ENCODE measurements around the gene PHLPP1.

PHLPP1 gene

DNA sequence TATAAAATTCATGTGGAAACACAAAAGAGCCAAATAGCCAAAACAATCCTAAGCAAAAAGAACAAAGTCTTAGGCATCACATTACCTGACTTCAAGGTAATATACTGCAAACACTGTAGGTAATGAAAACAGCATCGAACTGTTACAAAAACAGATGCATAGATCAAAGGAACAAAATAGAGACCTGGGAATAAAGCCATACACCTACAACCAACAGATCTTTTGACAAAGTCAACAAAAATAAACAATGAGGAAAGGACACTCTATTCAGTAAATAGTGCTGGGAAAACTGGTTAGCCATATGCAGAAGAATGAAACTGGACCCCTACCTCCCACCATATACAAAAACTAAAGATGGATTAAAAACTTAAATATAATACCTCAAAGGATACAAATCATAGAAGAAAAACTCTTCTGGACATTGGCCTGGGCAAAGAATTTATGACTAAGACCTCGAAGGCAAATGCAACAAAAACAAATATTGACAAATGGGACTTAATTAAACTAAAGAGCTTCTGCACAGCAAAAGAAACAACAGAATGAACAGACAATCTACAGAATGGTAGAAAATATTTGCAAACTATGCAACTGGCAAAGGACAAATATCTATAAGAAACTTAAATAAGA, 218.0 kb downstream of the PHLPP1 start:
- DNase-seq (ENCODE audit: low read depth in 1 of 2, low spot score in 1 of 2) = no peak

DNA sequence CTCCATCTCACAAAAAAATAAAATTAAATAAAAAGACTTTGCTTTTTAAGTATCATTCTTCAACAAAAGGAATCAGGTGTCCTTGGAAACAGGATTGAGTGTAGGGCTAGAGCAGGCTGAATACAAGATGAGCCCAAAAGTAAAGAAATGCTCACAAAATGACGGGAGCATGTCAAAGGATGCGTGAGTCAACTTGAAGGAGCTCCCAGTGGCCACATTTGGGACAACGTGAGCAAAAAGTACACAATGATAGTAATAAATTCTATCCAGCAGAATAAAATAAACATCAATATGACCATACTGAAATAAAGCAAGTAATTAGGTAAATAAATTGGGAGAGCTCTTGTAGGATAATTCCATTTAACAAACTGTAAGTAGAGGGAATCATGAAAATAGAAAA, 220.7 kb downstream of the PHLPP1 start:
- no peak for DNase-seq (ENCODE audit: low read depth in 1 of 2, low spot score in 1 of 2)

DNA sequence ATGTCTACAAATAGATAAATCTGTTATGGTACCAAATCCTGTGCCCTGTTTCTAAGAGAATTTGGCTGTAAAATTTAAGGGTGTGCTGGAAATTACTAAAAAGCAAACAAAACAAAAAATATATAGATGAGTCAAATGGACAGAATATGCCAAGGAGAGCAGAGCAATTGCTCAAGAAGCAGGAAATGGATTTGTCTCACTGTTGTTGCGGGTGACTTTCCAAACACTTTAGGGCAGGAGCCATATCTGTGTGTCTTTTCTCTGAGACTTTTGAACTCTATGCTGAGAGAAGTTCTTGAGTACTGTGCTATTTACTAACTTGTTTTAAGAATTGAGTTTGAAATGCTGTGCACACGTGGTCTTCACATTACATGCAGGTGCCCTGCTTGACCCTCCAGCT, 221.7 kb downstream of the PHLPP1 start:
- no peak for DNase-seq (ENCODE audit: low read depth in 1 of 2, low spot score in 1 of 2)

DNA sequence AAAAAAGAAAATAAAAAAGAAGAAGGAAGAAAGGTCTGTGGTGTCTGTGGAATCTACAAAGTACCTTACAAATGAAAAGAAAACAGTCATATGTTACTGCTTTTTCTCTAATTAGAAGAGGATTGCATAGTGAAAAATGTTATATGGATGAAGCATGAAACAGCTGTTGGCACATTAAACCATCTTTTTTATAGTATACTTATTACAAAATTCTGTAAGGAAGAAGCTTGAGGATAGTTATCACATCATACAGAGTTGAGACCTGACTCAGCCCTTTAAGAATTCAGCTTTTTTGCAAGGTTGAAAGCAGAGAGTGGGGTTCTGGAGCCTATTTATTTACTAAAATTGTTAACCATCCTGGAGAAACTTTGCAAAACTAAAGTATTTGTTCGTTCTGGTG, 222.7 kb downstream of the PHLPP1 start:
- DNase-seq (ENCODE audit: low read depth in 1 of 2, low spot score in 1 of 2) = no peak

DNA sequence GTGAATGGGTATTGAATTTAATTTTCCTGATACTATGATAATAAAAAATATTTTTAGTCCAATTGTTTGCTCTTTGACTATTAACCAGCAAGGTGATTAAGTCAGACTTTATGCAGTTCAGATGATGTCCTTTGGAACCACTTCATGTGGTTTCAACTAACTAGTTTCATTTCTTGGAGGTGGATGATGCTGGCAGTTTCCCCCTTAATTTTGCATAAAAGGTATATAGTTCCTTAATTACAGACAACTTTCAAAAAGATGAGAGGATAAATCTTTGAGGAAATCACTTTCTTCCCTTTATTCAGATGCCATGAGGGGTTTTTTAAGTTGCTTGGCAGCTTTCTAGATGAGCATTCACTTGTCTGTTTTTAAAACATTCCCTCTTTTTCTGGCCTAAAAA, 223.1 kb downstream of the PHLPP1 start:
- no peak for DNase-seq (ENCODE audit: low read depth in 1 of 2, low spot score in 1 of 2)

DNA sequence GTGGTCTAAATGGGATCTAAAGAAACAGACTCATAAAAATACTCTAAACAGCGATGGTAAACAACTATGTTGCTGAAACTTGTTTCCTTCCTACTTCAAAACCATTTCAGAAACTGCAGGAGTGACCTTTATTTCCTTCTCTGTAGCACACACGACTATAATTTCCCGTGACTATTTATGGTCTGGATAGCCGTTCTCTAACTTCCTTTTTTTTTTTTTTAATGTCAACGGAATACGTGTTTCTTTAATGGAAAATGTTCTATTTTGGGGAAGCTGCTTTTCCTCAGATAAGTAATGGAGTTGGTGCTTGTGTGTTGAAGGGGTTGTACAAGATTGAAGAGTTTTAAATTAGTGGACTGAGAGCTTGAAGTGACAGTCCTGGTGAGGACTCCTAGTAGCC, 224.1 kb downstream of the PHLPP1 start:
- DNase-seq (ENCODE audit: low read depth in 1 of 2, low spot score in 1 of 2) = no peak

DNA sequence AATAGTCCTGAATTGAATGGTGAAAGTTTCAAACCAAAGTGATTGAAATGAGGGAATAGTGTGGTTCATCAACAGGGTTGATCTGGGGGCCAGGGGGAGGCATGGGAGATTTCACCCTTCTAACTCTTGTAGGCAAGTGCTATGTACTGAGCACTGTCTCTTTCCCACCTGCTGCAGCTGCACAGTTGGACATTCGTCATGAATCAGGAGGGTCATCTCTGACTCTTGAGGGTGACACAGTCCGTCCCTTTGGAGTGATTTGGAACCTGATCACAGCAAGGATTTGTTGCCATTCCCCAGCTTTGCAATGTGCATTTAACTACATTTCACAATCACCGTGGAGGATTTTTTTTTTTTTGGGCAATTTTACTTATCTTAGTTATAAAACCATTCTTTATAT, 224.6 kb downstream of the PHLPP1 start:
- DNase-seq (ENCODE audit: low read depth in 1 of 2, low spot score in 1 of 2) = no peak

DNA sequence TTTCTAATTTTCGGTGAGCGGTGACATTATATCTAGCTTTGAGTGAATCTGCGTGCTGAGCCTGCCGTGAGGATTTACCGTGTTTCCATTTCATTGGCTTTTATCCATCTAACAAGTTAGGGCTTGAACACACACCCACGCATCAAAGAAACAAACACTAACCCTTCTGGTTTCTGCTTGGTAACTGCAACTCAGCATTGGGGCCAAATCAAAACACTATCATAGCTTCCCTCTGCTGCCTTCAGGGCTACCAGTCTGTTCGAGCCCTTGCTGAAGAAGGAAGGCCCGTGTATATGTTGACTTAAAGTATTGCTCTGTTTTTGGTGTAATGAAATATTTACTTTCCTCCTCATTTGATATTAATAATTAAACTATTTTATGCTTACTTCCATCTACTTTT, 227.2 kb downstream of the PHLPP1 start:
- no peak for DNase-seq (ENCODE audit: low read depth in 1 of 2, low spot score in 1 of 2)

DNA sequence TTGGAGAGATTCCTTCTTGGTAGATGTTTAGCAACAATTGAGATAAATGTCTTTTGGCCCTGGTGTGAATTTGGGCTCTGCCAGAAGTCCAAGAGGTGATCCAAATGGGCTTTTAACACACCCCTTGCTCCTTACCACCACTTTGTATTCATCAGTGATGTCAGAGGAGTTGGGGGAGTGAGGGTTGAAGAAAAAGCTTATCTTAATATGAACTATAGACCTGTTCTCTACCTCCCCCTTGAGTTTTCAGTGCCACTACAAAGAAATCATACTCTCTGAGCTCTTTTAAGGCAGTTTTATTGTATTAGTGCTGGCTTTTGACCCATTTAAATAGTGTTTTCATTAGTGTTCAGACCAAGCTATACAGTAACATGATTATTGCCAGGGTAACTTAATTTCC, 229.1 kb downstream of the PHLPP1 start:
- DNase-seq (ENCODE audit: low read depth in 1 of 2, low spot score in 1 of 2) = no peak

DNA sequence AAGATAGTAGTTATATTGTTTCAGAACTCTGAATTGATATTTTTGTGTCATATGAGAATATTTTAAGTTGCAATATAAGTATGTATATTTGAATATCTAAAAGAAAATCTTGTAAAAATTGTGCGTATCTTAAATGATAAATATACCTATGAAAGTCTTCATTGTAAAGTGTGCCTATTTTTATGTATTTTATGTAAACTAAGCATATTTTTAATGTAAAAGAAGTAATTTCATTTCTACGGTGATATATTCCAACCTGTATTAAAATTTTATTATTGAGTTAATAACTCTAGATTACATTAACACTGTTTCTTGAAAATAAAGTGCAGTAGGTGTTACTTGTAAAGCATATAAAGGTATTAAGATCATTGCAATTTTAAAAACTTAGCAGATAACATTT, 233.4 kb downstream of the PHLPP1 start:
- no peak for DNase-seq (ENCODE audit: low read depth in 1 of 2, low spot score in 1 of 2)

DNA sequence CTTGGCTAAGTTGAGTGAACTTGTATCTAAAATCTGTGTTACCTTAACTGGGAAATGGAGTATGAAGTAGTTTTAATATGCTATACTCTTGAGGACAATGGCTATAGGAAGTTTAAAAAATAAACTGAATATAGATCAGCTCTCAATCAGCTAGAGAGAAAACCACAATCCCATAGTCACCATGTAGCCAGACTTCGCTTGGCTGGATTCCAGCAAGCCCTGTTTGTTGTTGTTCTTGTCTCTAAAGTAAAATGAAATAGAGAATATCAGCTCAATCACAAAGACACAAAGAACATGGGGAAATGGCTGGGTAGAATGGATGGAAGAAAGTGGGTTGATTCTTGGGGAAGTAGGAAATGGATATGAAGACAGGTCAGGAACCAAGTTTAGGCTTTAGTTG, 234.9 kb downstream of the PHLPP1 start:
- DNase-seq (ENCODE audit: low read depth in 1 of 2, low spot score in 1 of 2) = no peak

DNA sequence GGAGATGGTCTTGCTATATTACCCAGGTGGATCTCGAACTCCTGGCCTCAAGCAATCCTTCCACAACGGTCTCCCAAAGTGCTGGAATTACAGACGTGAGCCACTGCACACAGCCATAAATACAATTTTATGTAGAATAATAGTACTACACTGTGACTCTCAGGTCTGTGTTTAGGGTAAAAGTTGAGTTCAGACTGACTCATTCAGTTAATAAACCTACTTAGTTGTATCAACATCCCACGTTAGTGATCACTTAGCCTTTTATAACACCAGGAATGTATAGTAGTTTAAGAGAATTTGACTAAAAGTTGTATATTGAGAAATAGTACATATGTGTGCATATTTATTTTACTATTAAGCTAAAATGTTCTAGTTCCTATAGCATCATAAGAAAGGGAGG, 237.5 kb downstream of the PHLPP1 start:
- DNase-seq (ENCODE audit: low read depth in 1 of 2, low spot score in 1 of 2) = no peak

DNA sequence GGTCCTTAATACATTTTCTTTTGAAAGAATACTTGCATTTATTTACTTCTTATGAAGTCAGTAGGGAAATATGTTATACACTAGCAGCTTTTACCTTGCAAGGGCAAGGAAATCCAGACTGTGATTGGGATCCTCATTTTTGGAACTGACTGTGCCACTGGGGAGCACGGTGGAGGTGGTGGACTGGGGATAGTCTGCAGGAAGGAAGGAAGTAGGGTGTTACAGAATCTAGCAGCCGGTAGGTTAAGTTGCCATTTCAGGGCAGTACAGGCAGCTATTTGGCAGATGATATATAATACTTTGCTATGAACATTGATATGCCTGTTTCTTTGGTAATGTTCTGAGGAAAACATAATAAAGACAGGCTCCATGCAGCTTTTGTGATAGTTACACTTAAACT, 238.3 kb downstream of the PHLPP1 start:
- DNase-seq (ENCODE audit: low read depth in 1 of 2, low spot score in 1 of 2) = no peak

DNA sequence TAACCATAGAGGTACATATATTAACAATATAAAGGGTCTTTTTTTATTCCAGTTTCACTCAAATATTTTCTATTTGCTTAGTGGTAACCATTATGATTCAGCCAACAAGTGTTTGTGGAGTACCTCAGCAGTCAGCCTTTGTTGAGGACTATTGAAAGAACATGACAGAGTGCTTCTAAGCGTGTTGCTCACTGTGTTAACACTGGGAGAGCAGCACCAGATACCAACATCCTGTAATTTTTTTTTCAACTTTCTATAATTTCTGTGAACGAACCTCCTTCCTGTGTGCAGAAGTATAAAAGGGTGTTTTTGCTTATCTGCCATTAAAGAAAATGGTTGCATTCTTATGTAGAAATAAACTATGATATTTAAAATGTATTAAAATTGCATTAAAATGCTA, 239.0 kb downstream of the PHLPP1 start:
- no peak for DNase-seq (ENCODE audit: low read depth in 1 of 2, low spot score in 1 of 2)

DNA sequence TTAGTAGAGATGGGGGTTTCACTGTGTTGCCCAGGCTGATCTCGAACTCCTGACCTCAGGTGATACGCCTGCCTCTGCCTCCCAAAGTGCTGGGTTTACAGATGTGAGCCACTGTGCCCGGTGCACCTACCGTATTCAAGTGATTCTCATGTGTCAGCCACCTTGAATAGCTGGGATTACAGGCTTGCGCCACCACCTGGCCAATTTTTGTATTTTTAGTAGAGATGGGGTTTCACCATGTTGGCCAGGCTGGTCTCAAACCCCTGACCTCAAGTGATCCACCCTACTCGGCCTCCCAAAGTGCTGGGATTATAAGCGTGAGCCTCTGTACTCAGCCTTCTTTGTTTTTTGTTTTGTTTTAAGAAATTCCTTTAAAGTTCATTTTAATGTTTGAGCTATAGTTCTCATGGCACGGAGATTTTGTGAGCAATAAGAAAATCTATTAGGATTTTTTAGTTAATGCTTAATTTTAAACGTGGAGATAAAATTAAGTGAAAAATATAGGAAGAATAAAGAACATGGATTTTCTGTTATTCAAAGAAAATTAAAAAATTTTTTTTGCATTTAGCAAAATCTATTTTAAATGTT, 242.6 kb downstream of the PHLPP1 start:
- peak; percentile 7 to 12 for DNase-seq (ENCODE audit: low read depth in 1 of 2, low spot score in 1 of 2)

DNA sequence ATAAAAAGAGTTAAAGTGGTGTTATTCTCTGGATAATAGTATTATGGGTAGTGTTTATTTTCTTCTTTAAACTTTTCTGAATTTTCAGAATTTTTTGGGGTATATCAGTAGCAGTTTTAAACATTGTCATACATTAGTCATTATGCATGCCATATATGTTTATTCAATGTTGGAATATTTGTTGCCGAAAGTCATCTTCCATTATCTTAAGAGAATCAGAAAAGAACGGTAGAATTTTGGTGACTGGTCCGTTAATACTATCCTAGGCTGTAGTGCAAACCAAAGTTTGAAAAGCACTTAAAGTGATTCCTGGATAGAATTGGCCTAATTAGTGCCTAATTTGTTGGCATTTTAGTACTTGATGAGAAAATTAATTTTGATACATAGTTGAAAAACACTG, 244.1 kb downstream of the PHLPP1 start:
- DNase-seq (ENCODE audit: low read depth in 1 of 2, low spot score in 1 of 2) = no peak

DNA sequence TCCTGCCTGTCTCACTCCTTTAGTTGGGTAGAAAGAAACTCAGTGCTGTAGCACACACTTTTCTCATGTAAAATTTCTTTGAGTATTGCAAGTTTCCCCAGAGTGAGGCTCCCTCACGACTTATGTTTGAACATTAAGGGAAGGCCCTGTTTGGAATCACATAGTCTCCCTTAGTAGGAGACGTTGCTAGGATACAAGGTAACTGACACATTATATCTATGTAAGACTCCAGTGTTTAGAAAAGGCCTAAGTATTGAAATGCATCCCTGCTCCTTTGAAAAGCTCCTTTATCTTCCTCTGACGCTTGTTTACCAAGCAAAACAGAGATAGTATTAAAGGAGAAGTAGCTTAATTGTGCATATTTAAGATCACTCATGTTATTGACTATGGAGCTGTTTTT, 248.2 kb downstream of the PHLPP1 start:
- DNase-seq (ENCODE audit: low read depth in 1 of 2, low spot score in 1 of 2) = no peak

DNA sequence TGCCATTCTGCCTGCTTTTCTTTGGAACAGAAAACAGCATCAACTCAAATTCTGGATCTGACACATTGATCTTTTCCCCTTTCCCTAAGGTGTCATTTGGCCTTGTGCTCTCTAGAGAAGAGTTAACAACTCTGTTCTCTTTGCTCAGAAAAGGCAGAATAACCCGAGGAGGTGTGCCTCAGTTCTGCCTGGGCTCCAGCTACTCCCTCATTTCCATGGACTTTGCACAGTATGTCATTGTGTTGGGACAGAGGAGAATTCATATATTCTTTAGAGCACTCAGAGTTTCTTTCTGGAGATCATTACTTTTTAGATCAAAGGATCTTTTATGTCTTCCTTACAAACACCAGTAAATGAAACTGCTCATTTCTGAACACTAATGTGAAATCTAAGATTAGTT, 249.1 kb downstream of the PHLPP1 start:
- no peak for DNase-seq (ENCODE audit: low read depth in 1 of 2, low spot score in 1 of 2)

DNA sequence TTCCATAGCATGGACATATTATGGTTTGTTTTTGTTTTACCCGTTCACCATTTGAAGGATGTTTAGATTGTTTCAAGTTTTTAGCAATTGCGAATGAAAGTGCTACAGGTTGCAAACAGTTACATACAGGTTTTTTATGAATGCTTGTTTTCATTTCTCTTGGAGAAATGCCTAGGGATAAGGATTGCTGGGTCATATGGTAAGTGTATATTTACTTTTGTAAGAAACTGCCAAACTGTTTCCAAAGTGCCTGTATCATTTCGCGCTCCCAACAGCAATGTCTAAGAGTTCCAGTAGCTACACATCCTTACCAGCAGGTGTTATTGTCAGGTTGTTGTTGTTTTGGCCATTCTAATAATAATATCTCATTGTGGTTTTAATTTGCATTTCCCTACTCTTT, 251.7 kb downstream of the PHLPP1 start:
- no peak for DNase-seq (ENCODE audit: low read depth in 1 of 2, low spot score in 1 of 2)

DNA sequence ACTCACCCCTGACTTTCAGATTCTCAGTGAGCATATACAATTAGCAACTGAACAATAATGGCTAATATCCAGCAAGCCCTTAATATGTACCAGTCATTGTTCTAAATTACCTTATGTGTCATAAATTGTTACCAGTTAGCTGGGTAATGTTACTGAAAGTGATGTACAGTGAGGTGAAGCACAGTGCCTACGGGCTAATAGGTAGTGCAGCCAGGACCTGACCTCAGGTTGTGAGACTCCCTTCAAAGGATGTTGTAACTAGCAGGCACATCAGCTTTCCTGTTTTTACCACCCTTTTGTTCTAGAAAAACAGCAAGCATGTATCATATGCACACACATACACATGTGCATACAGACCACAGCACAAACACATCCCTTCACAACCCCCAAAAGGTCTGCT, 258.3 kb downstream of the PHLPP1 start:
- DNase-seq (ENCODE audit: low read depth in 1 of 2, low spot score in 1 of 2) = no peak

DNA sequence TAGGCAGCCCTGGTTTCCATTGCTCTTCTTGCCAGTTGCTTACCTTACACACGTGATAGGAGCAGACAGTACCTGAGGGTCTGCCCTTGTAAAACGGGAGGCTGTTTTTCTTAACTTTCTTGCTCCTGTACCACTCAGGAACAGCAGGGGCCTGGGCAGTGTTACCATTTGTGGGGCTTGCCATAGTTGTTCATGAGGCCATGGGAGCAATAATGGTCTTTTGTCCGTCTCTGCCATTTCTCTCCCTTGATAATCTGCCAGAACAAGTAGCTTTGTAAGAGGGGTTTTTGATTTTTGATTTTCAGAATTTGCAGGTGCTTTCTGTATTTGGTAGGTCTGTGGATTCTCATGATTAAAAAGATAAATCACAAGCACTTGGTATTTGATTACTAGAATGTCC, 259.0 kb downstream of the PHLPP1 start:
- no peak for DNase-seq (ENCODE audit: low read depth in 1 of 2, low spot score in 1 of 2)

DNA sequence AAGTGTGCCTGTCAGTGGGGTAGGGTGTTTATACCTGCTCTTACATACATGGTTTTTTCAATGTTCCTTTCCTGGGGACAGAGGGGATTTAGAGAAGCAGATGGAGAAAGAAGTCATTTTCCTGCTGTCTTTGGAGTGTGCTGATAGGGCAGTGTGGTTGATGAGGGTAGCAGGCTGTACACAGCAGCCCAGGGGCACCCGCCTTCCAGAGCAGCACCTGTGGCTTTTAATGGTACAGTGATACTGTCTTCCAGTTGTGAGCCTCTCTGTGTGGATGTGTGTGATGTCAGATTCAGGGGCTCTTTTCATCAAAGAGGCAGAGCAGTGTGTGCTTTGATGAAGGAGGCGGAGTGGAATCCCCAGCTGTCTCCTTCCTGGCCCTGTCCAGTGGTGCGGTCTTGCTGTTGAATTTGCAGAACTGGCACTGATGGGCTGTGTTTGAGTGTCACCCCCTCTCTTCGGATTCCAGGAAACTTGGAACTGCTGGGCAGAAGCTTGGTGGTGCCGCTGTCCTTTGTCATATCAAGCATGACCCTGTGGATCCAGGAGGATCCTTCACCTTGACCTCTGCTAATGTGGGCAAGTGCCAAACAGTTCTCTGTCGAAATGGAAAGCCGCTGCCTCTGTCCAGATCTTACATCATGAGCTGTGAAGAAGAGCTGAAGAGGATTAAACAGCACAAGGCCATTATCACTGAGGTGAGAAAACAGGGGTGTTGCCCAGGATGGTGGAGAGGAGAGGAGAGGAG, 259.8 kb downstream of the PHLPP1 start:
- DNase-seq (ENCODE audit: low read depth in 1 of 2, low spot score in 1 of 2) = no peak

DNA sequence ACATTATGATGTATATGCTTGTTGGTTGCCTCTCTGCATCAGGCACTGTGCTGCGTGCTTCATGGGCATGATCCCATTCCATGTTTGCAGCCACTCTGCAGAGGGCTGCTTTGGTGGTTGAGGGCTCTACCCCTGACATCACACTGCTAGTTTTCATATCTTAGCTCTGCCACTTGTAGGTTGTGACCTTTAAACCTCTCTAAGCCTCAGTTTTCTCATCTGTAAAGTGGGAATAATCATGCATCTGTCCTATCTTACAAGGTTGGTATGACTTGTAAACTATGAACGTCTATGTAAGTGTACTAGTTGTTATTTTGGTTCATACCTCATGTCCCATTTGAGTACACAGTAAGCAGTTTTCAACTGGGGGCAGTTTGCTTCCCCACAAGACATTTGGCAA, 260.4 kb downstream of the PHLPP1 start:
- no peak for DNase-seq (ENCODE audit: low read depth in 1 of 2, low spot score in 1 of 2)

Measured in activated CD4-positive, alpha-beta T cell treated with anti-CD3 and anti-CD28 coated beads, Interleukin-2, amount 50 U/mL, for 24 hours (primary cell).